Spinal cord (tissue), 10 donors: Measurements from ENCODE around the gene FBRSL1. TPM values are rescaled to one million over a fixed set of nuclear protein-coding genes. Genes with fewer than 3 reads are reported as not detected.

Source experiments
- DNase-seq, 6 donors: peaks; one replicate each; pipeline versions ENCODE4 v3.0.0 to v3.0.0-alpha.2; 2013 to 2015; ENCODE audit warnings: low spot score in 6 of 6, low read depth in 4 of 6
- H3K27ac ChIP-seq: one replicate; pipeline ENCODE4 v1.5.1; 2013; ENCODE audit warnings: low read depth, low read length, control low read depth
- H3K27me3 ChIP-seq: one replicate; pipeline ENCODE4 v1.6.1; 2013; ENCODE audit warnings: low read length; ENCODE audit not compliant: control insufficient read depth, insufficient read depth
- H3K36me3 ChIP-seq: one replicate; pipeline ENCODE4 v1.6.1; 2013; ENCODE audit warnings: low read length; ENCODE audit not compliant: control insufficient read depth, insufficient read depth
- H3K4me1 ChIP-seq: one replicate; pipeline ENCODE4 v1.6.1; 2013; ENCODE audit warnings: low read length; ENCODE audit not compliant: control insufficient read depth, insufficient read depth
- H3K4me3 ChIP-seq: one replicate; pipeline ENCODE4 v1.5.1; 2013; ENCODE audit warnings: low read depth, low read length, control low read depth
- H3K9me3 ChIP-seq: one replicate; pipeline ENCODE4 v1.6.1; 2013; ENCODE audit warnings: low read length; ENCODE audit not compliant: control insufficient read depth, insufficient read depth
- WGBS: methylation state at CpG from one replicate; pipeline ENCODE4 v1.1.5; 2013; ENCODE audit warnings: missing lambda C conversion rate; ENCODE audit not compliant: insufficient coverage; 5-methylcytosine and 5-hydroxymethylcytosine counted together
- polyA plus RNA-seq, 2 donors: library from polyadenylated mRNA; unstranded; fragments of 120-200 nt; gene quantifications; one replicate each; pipeline ENCODE4 v1.2.1, GENCODE V29; 2013; ENCODE audit not compliant: insufficient read length in 2 of 2
- total RNA-seq, 2 donors: library from RNA; depleted of rRNA in 1 of 2; stranded (reverse); fragments of 120-200 nt in 1 of 2; fragments of >200 nt in 1 of 2; gene quantifications; one replicate each; pipeline versions ENCODE4 v1.2.3 to v1.2.4, GENCODE V29; 2013 to 2014
- donor health status: healthy.

The FBRSL1 gene
- total and polyA plus RNA-seq, 4 donors, result 4.1 to 106 (median 54.0) TPM

DNA sequence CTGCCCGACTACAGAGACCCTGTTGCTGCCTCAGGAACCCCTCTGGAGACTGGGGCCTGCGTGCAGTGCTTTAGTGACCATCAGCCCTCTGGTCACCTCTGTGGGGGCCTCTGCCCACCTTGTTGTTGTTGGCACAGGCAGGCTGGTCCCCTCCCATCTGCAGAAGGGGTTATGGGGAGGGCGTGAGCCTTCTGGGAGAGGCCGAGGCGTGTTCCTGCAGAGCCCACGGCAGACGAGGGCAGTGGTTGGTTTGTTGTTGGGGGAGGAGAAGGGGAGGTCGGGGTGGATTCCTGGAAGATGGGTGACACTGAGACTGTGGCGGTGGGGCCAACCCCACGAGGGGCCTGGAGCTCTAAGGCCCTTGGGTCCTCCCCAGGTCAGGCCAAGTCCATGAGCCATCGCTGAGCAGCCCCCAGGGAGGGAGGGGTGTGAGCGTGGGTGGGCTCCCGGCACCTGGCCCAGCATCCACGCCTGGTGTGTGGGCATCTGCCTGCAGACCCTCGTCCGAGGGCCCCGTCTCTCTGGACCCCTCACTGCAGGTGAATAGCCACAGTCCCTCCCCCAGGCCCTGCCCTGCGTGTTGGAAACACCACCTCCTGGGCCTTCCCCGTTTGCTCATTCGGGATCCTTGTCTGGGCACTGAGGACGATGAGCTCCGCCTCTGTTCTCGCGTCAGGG, 23.6 kb downstream of the FBRSL1 start:
- DNase-seq, result no peak
- Histone ChIP-seq H3K27ac (no peak overlapping the region), H3K9me3 (no peaks in the 10 kb centered on the region), H3K27me3 (no peaks in the 10 kb centered on the region), H3K4me3 (no peak overlapping the region), H3K4me1 (peaks cover 39% of the 10 kb centered on the region), H3K36me3 (peaks cover 76% of the 10 kb centered on the region)
- WGBS, result 75% methylated on average over 21 of the region's 24 CpGs

DNA sequence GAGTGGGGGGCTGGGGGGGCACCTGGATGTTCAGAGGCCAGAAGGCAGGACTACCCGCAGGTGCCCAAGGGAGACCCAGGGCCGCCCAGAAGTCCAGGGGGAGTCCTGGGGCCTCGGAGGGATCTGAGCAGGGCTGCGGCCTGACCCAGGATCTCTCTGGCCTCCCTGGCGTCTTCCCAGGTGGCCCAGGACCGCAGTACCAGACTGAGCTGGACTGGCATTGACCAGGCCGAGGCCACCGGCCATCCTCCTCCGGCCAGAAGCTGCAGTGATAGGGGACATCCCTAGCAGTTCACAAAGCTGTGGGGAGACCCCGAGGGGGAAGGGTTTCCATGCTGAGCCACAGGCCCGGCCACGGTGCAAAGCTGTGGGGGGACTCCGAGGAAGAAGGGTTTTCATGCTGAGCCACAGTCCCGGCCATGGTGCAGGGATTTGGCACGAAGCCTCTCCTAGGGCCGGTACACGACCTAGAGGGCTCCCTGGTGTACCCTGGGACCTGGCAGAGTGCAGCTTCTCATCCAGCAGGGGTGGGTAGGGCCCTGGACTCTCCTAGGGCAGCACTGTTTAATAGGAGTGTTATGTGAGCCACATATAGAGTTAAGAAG, 24.4 kb downstream of the FBRSL1 start:
- no peaks in the 10 kb centered on the region for H3K9me3 ChIP-seq
- DNase-seq, result no peak
- H3K4me3 ChIP-seq, result no peak overlapping the region
- peaks cover 75% of the 10 kb centered on the region for H3K36me3 ChIP-seq
- H3K27ac ChIP-seq, result no peak overlapping the region
- no peaks in the 10 kb centered on the region for H3K27me3 ChIP-seq
- WGBS, result 80% methylated on average over 17 of the region's 17 CpGs
- peaks cover 39% of the 10 kb centered on the region for H3K4me1 ChIP-seq

DNA sequence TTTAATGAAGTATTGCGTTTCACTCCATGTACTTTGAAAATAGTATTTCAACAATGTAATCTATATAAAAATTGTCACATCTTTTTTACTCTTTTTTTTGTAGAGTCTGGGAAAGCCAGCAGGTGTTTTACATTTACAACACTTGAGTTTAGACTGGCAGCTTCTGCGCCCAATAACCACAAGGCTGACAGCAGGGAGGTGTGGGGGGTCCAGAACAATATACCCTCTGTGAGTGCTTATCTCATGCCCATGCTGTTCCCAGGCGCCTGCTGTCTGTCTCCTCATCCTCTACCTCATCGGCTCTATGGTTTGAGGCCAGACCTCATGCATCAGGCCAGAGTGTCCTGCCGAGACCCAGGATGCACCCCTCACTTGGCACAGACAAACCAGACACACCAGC, 24.9 kb downstream of the FBRSL1 start:
- Histone ChIP-seq H3K27ac (no peak overlapping the region), H3K4me1 (peaks cover 39% of the 10 kb centered on the region), H3K9me3 (no peaks in the 10 kb centered on the region), H3K36me3 (peaks cover 70% of the 10 kb centered on the region), H3K27me3 (no peaks in the 10 kb centered on the region), H3K4me3 (no peak overlapping the region)
- 68% methylated on average over 3 of the region's 5 CpGs for WGBS
- DNase-seq, result no peak

DNA sequence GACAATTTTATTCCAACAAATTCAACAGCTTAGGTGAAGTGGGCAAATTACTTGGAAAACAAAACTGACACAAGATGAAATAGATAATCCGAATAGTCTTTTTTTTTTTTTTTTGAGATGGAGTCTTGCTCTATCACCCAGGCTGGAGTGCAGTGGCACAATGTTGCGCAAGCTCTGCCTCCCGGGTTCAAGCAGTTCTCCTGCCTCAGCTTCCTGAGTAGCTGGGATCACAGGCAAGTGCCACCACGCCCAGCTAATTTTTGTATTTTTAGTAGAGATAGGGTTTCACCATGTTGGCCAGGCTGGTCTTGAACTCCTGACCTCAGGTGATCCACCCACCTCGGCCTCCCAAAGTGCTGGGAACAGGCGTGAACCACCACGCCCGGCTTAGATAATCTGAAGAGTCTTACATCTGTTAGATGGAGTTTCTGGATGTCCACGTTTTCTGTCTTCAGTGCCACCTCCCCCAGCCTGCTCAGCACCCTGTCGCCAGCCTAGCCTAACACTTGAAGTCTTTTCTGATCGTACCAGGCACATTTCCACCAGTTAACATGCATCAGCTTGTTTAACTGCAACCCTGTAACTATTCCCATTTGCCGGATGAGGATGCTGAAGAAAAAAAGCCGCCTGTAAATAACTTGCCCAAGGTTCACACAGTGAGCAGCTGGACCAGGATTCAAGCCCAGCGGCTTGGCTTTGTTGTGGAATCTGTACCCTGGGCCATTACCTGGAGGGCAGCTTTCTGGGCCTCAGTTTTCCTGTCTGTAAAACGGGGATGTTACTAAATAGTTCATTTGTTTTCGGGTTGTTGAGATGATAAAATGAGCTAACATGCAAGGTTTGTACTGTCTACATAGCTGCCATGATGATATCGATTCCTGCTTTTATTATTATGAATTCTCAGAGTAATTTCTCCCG, 26.4 kb downstream of the FBRSL1 start:
- H3K27me3 ChIP-seq, result no peaks in the 10 kb centered on the region
- no peaks in the 10 kb centered on the region for H3K9me3 ChIP-seq
- no peak overlapping the region for H3K4me3 ChIP-seq
- H3K36me3 ChIP-seq, result peaks cover 70% of the 10 kb centered on the region
- DNase-seq, result no peak
- H3K27ac ChIP-seq, result no peak overlapping the region
- WGBS, result 97% methylated on average over 15 of the region's 18 CpGs
- H3K4me1 ChIP-seq, result peaks cover 32% of the 10 kb centered on the region

DNA sequence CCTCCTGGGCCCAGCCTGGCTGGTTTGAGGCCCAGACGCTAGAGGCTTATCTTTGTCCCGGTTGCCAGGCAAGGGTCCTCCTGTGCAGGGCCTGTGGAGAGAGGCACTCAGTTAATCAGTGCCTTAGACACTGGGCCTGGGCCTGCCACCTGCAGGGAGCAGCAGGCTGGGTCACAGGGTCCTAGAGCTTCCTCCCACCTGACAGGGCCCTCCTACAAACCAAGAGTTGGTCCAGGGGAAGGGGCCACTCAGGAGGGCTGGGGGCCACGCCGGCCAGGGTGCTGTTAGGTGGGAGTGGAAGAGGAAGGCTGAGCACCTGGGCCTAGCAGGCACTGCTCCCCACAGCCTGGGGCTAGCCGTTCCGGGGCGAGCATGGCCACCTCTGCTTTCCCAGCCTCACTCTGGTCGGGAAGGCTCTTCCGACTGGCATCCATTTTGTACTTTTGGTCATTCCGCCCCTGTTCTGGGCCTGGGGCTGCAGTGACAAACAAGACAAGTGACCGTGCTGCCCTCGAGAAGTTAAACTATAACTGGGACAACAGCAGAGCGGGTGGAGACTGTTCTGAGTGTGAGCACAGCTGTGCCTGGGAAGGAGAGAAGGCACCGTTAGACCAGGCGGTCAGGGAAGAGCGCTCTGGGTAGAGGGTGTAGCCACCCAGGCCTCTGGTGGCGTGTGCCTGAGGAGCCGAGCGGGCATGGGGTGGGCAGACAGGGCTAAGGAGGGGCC, 27.2 kb downstream of the FBRSL1 start:
- 81% methylated on average over 19 of the region's 19 CpGs for WGBS
- no peak for DNase-seq
- Histone ChIP-seq H3K4me3 (no peak overlapping the region), H3K27ac (no peak overlapping the region), H3K4me1 (peaks cover 29% of the 10 kb centered on the region), H3K9me3 (no peaks in the 10 kb centered on the region), H3K36me3 (peaks cover 71% of the 10 kb centered on the region), H3K27me3 (no peaks in the 10 kb centered on the region)

DNA sequence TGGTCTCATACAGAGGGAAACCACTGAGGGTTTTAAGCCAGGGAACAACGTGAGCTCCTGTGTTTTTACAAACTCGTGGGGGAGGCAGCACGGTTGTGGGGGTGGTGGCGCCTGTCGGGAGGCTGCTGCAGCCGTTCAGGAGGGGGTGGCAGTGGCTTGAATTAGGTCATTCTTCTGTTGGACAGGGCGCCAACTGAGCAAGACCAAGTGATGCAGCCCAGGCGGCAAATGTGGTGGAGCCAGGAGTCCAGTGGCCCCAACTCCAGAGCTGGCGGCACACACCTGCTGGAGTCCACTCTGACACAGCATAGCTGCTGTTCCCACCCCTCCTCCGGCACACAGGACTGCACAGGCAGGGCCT, 27.8 kb downstream of the FBRSL1 start:
- H3K9me3 ChIP-seq, result no peaks in the 10 kb centered on the region
- no peaks in the 10 kb centered on the region for H3K27me3 ChIP-seq
- peaks cover 71% of the 10 kb centered on the region for H3K36me3 ChIP-seq
- no peak overlapping the region for H3K27ac ChIP-seq
- DNase-seq, result no peak
- no peak overlapping the region for H3K4me3 ChIP-seq
- 81% methylated on average over 10 of the region's 10 CpGs for WGBS
- peaks cover 28% of the 10 kb centered on the region for H3K4me1 ChIP-seq

DNA sequence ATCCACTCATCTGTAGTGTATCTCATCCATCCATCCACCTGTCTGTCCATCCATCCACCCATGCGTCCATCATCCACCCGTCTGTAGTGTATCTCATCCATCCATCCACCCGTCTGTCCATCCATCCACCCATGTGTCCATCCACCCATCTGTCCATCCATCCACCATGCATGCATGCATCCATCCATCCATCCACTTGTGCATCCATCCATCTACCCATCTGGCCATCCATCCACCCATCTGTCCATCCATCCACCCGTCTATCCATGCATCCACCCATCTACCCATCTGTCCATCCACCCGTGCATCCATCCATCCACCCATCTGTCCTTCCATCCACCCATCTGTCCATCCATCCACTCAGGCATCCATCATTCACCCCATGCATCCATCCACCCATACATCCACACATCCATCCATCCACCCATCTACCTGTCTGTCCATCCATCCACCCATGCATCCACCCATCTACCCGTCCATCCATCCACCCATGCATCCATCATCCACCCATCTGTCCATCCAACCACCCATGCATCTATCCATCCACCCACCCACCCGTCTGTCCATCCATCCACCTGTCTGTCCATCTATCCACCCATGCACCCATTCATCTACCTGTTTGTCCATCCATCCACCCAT, 28.5 kb downstream of the FBRSL1 start:
- WGBS, result 98% methylated on average over 7 of the region's 7 CpGs
- H3K27ac ChIP-seq, result no peak overlapping the region

DNA sequence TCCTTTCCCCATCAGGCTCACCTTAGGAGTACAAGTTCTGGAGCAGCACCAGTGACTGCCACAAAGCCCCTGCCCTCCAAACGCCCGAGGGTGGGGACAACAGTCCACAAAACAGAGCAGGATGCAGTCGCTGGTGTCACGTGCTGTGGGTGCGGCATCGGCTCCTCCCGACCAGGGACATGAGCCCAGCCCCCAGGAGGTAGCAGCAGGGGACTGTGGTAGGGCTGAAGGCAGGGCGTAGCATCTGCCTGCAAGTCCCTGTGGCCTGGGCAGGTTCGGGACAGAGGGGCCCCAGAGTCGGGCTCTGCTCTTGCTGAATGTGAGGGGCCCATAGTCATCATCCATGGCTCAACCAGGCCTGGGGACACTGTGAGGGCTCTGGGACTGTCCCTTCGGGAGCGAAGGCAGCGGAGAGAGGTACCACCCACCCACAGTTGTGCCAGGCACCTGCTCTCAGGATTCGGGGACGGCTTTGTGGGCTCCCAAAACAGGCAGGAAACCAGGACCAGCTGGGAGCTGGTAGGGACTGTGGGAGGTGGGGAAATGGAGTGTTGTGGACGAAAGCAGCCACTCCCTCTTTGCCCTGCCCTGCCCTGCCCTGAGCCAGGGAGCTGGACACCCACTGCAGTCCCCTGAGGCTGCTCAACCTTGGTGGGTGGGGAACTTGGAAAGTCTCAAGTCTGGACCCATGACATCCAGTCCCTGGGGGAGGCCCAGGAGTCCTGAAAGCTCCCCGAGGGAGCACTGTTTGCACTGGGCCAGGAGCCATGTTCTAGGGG, 30.7 kb downstream of the FBRSL1 start:
- Histone ChIP-seq H3K27me3 (no peaks in the 10 kb centered on the region), H3K9me3 (no peaks in the 10 kb centered on the region), H3K4me3 (no peak overlapping the region), H3K27ac (no peak overlapping the region), H3K36me3 (peaks cover 73% of the 10 kb centered on the region), H3K4me1 (peaks cover 36% of the 10 kb centered on the region)
- no peak for DNase-seq
- WGBS, result 87% methylated on average over 17 of the region's 17 CpGs

More for the DNA sequence above, 28.5 kb downstream of the FBRSL1 start:
- peaks cover 71% of the 10 kb centered on the region for H3K36me3 ChIP-seq
- H3K27me3 ChIP-seq, result no peaks in the 10 kb centered on the region
- H3K4me1 ChIP-seq, result peaks cover 28% of the 10 kb centered on the region
- no peaks in the 10 kb centered on the region for H3K9me3 ChIP-seq
- no peak for DNase-seq
- H3K4me3 ChIP-seq, result no peak overlapping the region
